Daoy (cell line): ENCODE data around the gene RNU6-1. TPM values are rescaled to one million over a fixed set of nuclear protein-coding genes. Genes with fewer than 3 reads are reported as not detected.

Experiments used
- DNase-seq: peaks from one replicate; pipeline ENCODE4 v3.0.0-alpha.2; 2015; ENCODE audit warnings: low read depth
- total RNA-seq: library from RNA; depleted of rRNA; stranded (reverse); fragments of >200 nt; shearing (Covaris generic); gene quantifications from 2 replicates; pipeline ENCODE4 v1.2.3, GENCODE V29; 2014

Gene RNU6-1
- total RNA-seq, 1 experiment from 2014 or later: not detected

DNA sequence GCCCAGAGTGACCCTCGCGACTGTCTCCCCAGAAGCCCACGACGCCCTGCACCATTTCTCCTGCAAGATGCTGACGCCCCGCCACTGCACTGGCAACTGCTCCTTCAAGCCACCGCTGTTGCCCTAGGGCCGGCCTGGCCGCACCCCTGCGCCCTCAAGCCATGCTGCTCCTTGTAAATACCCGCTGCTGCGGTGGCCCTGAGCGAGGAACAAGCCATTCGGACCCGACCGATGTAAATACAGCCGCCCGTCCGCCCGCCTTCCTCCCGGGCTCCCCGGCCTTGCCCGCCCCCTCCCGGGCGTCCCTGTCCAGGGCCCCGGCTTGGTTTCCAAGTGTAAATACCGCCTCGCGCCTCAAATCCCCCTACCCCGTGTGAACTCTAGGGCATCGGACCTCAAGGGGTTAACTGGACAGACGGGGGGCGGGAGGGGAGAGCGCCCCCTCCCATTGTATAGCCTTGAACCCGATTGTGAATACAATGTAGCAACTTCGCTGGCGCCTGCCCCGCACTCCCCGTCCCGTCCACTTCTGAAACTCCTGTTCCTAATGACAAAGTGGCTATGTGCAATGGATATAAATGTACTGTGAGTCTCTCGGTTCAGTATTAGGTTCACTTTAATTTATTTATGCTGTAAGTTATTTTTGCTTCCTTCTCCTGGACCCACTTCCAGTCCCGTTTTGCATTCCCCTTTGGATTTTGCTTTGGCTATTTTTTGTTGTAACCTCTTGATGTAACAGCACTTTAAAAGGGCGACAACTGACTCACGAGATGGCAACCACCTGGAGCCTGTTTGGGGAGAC lies 5.9 kb downstream of the RNU6-1 start:
- DNase-seq: peak; percentile 57

DNA sequence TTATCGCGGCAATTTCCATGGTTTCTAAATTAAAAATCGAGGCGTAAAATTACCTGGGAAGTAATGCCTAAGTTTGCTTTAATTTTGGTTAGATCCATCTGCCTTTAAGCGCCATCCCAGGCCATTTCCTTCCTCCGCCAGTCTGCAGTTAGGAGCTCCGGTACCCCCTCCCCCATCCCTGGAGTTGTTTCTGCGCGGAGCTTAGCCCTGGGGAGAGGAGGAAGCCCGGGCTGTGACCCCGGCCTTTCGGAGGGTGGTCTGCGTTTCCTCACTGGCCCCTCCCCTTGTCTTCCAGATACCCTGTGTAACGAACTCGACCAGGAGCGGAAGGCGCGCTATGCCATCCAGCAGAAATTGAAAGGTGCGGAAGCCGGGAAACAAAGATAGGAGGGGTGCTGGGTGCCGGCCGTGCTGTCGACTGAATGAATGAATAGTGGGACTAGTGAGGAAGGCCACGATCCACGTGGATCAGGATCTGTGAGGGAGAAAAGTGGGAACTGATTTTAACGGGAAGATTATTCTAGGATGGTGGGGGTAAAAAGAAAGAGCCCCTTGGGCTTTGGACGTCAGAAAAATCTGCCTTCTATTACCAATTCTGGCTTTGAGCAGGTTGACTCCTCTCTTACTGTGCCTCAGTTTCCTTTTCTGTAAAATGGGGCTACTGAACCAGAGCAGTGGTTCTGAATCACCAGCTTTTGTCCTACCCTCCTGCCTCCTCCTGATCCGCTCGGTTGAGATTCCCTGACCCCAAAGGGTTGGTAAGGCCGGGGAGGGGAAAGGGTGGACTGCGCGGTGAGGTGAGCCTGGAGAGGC lies 6.7 kb downstream of the RNU6-1 start:
- no peak for DNase-seq

DNA sequence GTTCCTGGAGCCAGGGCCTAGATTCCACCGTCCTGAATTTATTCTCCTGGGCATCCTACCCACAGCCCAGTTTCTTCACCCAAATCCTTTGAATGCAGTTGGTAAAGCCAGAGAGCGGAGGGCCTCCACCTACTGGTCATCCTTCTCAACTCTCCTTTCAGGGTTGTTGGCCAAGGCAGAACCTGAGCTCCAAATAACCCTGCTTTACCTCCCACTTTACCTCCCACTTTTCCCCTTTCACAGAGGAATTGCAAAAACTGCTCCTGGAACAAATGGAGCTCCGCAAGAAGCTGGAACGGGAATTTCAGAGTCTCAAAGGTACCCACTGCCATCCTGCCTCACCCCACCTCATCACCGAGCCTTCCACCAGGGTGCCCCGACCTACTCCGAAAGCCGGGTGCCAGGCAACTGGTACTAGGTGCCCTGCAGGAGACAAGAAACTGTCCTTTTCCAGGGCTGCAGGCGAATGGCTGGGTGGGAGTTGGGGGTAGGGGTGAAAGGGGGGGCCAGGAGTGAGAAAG lies 7.8 kb downstream of the RNU6-1 start:
- peak; percentile 34 for DNase-seq

DNA sequence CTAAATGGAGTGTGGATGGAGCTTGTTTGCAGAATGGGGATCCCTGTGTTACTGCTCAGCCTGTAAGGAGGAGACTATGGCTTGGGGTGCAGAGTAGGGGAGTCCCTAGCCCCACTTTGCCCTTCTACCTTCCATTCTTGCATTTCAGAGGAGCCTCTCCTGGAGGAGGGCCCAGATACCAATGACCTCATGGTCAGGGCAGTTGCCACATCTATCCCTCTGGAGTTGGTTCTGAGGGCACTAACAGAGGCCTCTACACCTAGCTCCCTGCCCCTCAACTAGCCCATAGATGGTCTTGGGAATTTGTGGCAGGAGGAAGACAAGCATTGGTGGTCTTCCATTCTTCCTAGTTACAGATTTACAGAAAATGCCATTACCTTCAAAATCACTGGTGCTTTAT lies 8.5 kb downstream of the RNU6-1 start:
- DNase-seq: no peak

DNA sequence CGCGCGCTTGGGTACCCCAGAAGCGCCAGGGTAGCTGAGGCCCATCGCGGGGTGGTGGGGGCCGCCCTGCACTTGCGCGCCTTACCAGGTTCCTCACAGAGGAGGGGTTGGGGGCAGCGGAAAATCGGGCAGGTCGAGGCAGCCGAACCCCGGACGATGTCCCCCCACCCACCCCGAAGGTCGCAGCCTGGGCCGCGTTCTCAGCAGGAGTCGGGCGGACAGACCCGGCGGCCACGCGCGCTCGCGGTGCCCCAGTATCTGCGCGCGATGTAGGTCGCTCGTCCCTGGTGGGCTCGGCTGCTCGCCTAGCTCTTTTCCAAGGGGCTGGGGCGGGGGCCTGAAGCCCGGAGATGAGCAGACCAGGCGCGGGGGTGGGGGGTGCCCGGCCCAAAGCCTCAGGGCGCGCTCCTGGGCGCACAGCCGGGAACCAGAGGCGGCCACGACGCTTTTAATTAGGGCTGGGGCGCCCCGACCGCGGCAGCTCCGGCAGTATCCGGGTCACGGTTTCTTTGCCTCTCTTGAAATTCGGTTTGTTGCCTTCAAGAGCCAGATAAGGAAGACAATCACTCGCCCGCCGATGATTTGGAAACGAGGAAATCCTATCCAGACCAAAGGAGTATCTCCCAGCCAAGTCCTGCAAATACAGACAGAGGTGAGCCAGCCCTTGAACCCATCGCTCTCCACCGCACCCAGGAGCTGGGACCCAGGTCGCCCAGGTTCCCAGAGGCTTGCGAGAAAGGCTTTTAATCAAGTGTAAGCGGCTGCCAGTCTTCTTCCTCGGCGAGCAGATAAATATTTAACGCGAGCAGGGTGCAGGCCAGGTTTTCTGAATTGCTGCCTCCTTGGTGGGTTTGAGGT lies 10.0 kb downstream of the RNU6-1 start:
- no peak for DNase-seq

DNA sequence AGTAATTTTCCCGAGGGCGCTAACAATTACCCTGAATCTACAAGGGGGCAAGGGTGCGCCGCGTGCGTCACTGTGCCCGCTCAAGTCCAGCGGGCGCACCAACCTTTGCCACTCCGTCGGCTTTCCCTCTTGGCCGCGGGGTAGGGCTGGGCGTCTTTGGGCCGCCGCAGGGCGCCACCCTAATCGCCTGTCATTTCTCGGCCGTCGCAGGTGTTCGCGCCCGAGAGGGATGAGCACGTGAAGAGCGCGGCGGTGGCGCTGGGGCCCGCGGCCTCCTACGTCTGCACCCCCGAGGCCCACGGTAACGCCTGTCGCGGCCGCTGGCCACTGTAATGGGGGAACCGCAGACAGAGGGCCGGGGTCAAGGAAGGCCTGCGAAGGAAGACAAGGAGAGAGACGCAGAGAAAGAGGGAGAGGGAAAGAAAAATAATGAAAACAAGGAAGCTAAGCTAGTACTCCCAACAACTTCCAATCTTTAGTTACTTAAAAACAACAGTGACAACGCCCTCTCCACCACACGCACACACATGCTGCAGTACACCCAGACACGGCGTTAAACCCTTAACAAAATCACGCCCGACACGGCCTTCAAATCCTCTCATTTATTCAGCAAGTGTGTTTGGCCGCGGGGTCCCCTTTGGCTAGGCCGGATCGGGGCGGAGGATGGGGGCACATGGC lies 10.7 kb downstream of the RNU6-1 start:
- no peak for DNase-seq

DNA sequence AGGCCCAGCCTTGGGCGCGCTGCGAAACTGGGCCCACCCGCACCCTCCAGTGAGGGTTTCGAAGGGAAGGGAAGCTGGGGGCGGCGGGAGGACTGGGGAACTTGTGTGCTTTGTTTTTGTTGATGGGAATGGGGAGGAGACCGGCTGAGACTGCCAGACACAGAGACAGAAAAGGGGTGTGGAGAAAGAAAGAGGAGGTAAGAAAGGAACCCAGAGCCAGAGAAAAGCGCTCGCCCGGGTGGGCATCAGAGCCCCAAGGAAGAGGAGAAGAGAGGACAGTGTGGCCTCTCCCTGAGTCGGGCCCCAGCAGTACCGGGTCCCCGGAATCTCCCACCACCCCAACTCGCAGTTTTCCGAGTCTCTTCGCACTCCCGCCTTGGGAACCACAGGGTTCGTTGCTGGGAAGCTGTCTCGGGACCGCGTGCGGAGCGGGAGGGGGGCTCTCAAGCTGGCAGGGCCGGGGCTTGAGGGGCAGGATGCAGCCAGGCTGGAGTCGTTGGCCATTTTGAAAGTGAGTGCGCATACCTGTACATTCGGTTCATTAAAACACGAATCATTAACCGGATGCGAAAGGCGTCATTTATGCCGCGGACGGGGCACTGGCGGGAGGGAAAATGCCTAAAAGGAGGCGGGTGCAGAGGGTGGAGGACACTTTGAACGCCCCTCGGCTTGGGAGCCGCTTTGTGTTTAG lies 11.4 kb downstream of the RNU6-1 start:
- no peak for DNase-seq

DNA sequence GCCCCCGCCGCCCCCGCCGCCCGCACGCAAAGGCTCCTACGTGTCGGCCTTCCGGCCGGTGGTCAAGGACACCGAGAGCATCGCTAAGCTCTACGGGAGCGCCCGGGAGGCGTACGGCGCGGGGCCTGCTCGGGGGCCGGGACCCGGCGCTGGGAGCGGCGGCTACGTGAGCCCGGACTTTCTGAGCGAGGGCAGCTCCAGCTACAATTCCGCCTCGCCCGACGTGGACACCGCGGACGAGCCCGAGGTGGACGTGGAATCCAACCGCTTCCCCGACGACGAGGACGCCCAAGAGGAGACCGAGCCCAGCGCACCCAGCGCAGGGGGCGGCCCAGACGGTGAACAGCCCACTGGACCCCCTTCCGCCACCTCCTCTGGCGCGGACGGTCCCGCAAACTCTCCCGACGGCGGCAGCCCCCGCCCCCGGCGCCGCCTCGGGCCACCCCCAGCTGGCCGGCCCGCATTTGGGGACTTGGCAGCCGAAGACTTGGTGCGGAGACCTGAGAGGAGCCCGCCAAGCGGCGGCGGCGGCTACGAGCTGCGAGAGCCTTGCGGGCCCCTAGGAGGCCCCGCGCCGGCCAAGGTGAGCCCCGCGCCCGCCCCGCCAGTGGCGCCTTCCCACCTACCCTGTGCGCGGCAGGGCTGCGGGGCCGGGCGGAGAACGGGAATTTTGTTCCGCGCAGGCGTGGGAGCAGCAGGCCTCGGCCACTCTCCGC lies 12.1 kb downstream of the RNU6-1 start:
- no peak for DNase-seq

DNA sequence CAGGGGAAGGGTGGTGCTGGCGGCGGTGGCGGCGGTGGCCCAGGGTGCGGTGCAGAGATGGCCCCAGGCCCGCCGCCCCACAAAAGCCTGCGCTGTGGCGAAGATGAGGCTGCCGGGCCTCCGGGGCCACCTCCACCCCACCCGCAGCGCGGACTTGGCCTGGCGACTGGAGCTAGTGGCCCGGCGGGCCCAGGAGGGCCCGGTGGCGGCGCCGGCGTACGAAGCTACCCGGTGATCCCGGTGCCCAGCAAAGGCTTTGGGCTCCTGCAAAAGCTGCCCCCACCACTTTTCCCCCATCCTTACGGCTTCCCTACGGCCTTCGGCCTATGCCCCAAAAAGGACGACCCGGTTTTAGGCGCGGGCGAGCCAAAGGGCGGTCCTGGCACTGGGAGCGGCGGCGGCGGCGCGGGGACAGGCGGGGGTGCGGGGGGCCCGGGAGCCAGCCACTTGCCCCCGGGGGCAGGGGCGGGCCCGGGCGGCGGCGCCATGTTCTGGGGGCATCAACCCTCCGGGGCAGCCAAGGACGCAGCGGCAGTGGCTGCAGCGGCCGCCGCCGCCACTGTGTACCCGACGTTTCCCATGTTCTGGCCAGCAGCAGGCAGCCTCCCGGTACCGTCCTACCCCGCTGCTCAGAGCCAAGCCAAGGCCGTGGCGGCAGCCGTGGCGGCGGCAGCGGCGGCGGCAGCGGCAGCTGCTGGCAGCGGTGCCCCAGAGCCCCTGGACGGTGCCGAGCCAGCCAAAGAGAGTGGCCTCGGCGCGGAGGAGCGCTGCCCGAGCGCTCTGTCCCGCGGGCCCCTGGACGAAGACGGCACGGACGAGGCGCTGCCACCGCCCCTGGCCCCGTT lies 12.9 kb downstream of the RNU6-1 start:
- no peak for DNase-seq

DNA sequence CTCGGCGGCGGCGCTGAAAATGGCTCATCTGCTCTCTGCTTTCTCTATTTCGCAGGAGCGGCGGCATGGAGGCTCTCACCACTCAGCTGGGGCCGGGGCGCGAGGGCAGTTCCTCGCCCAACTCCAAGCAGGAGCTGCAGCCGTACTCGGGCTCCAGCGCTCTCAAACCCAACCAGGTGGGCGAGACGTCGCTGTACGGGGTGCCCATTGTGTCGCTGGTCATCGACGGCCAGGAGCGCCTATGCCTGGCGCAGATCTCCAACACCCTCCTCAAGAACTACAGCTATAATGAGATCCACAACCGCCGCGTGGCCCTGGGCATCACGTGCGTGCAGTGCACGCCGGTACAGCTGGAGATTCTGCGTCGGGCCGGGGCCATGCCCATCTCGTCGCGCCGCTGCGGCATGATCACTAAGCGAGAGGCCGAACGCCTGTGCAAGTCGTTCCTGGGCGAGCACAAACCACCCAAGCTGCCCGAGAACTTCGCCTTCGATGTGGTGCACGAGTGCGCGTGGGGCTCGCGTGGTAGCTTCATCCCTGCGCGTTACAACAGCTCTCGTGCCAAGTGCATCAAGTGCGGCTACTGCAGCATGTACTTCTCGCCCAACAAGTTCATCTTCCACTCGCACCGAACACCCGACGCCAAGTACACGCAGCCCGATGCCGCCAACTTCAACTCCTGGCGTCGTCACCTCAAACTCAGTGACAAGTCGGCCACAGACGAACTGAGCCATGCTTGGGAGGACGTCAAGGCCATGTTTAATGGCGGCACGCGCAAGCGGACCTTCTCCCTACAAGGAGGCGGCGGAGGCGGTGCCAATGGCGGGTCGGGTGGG lies 13.7 kb downstream of the RNU6-1 start:
- no peak for DNase-seq

DNA sequence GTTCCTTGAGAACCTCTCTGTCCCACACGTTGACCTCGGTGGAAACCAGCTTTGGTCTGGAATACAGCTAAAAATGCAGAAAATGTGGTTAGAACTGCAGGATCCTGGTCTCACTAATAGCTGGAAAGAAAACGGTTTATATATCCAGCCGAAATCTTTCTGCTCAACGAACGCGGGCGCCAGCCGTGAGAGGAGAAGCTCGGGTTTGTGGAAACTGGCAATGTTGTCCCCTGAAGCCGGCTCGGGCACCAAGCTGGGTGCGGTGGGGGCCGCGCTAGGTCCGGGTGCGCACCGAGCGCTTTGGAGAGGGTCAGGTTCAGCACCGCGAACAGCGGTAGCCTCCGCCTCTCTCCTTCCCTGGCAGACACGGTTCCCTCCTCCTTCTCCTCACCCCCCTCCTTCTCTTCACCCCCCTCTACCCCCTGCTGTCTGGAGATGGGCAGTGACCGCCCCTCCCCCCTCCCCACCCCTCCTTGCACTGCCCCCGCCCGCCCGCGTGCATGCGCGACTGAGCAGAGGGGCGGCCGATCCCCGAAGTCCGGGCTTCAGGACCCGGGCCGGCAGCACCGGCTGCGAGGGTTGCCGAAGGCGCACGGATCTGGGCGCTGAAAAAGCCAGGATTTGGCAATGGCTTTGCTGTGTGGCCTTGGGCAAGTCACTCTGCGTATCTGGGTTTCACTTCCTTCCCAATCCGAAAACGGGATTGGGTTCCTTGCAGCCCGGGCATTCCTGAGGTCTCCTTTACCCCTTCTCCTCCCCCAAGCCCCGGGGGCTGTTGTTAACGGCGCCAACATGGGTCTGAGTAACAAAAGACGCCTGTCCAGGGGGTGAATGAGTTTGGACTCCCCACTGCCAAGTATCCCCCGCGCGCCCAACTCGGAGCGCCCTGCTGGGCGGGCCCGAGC lies 14.6 kb downstream of the RNU6-1 start, which contains the start of gene SKOR1:
TSS of gene SKOR1 (plus strand) at position 534 of the 905 bp plus-strand sequence. CDS start at position 628, 94 bp downstream.
- DNase-seq: peak; percentile 33

DNA sequence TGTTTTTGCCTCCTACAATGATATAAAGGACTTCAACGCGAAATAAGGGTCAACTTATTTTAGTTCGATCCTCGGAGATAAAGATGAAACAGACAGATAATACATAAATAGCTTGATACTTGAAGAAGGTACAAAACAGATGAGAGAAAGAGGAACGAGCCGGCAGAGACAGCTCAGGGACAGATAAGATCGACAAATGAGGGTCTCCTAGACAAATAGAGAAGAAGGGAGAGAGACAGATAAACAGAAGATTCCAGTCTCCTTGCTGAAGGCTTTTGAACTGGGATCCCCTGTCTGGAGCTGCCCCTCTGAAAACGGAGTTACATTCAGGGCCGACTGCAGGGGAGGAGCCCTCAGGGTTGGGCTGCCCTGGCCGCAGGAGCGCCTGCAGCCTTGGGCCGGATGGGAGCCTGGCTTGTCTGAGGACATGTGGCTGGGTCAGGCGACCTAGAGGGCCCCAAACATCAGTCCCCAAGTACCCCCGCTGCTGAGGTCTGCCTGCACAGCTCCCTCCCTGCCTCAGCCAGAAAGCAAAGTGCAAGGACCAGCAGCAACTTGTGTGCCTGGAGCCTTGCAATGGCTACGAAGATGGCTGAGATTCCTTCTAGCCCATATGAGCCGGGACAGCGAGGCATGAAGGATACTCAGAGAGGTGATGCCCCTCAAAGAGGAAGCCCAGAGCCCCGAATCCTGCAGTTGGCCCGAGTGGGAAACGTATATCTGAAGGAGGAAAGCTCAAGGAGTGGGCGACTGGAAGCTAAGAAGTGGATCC lies 15.5 kb downstream of the RNU6-1 start:
- DNase-seq: no peak

DNA sequence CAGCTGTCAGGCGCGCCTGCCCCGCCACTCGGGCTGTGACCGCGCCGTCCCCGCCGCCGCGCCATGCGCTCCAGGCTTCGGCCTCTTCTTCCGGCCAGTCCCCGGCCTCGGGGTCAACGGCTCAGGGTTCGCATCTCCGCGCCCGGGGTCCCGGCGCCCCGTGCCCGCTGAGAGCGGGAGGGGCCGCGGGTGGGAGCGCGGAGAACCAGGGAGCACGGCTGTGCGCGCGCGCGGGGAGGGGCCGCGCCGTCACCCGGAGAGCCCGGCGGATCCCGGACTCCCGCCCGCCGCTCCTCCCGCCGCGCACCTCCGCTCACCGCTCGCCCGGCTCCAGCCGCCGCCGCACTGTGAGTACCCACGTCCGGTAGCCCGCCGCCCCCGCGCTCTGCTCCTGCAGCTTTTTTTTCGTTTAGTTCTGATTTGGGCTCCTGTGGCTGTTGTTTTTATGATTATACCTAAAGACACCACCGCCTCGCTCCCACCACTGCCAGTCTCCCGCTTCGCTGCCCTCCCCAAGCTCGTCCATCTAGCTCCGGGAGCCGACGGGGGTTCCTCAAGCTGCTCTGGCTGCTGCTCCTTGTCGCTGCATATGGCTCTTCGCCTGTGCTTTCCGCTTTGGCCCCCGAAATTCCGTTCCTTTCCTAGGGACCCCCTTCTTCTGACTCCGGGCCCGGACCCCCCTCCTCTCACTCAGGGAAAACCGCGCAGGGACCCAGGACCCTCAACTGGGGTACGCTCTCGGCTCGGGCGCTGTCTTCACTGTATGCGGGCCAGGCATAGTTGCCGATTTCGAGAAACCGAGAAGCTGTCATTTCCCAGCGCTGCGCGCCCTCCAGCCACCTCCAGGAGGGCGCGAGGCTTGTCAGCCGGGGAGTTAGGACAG lies 16.3 kb downstream of the RNU6-1 start:
- no peak for DNase-seq

DNA sequence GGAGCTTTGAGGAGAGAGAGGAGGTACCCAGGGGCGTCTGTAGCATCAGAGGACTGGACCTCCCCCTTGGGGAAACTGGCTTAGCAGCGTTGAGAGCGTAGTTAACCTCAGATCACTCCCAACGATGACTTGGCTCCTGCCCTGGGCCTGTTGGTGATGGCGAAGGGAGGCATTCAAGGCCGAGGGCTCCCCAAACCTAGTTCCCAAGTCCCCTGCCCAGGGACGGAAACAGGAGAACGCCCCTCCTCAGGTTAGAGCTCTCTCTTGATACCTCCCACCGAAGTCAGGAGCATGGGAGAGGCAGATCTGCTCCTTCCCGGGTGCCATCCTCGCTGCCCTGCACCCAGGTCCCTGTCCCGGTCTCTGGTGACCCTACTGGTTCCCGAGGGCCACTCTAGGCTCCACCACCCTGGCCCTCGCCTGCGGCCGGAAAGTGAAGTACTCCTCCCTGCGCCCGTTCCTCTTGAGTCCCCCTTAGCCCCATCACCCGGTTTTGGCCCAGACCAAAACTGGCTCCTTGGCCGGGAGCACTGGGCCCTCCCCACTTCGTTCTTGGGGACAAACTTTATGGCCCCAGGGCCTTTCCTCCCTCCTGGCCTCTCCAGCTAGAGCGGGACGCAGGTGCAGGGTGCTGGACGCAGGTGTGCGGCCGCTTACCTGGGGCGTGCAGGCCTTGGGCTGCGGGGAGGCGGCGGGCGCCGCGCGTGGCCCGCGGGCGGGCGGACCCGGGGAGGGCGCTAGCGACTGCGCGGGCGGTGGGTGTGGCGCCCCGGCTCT lies 17.1 kb downstream of the RNU6-1 start:
- DNase-seq: no peak
